ENCODE data around the gene TSFM. TPM values are rescaled to one million over a fixed set of nuclear protein-coding genes. Genes with fewer than 3 reads are reported as not detected.

The TSFM gene
- total RNA-seq, 1 donor from 2014 or later, result 17.9 TPM

- Histone ChIP-seq H3K9me3 (no peaks in the 10 kb centered on the region), H3K27ac (no peak overlapping the region), H3K4me3 (no peak overlapping the region), H3K36me3 (peaks cover 0 to 4% of the 10 kb centered on the region in 2 donors), H3K4me1 (peaks cover 26% of the 10 kb centered on the region), H3K27me3 (peaks cover 20% of the 10 kb centered on the region)
- TF ChIP-seq, protein P1, sequence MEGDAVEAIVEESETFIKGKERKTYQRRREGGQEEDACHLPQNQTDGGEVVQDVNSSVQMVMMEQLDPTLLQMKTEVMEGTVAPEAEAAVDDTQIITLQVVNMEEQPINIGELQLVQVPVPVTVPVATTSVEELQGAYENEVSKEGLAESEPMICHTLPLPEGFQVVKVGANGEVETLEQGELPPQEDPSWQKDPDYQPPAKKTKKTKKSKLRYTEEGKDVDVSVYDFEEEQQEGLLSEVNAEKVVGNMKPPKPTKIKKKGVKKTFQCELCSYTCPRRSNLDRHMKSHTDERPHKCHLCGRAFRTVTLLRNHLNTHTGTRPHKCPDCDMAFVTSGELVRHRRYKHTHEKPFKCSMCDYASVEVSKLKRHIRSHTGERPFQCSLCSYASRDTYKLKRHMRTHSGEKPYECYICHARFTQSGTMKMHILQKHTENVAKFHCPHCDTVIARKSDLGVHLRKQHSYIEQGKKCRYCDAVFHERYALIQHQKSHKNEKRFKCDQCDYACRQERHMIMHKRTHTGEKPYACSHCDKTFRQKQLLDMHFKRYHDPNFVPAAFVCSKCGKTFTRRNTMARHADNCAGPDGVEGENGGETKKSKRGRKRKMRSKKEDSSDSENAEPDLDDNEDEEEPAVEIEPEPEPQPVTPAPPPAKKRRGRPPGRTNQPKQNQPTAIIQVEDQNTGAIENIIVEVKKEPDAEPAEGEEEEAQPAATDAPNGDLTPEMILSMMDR (IDR thresholded peaks at IDR 0.05), result no peak
- no peak for TF ChIP-seq POLR2AphosphoS5 (IDR thresholded peaks at IDR 0.05; ENCODE audit: insufficient read depth in 1 of 2, low read depth in 1 of 2)
- intact Hi-C loops (cut with DNase I), result no loop called here
- no peak for DNase-seq (ENCODE audit: extremely low spot score in 2 of 2)
Measured at GRCh38 chr12:57763881-57764661, 18.5 kb upstream of the TSFM start.

DNA sequence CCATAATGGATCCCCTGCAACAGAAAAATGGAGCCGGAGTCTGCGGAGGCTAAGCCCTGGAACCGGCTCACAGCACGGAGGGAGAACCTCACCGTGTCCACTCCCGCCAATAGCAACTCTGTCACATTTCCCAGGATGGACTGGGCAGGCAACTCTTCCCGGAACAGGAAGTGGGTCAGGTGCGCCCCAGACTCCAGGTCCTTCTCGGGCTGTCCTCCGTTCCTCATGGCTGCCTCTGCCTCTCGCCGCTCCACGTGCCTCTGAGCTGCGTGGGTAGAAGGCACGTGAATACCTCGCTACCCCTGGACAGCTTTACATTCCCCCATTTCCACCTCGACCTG is 18.0 kb upstream of the TSFM start:
- H3K27me3 ChIP-seq, result peaks cover 20% of the 10 kb centered on the region
- H3K4me1 ChIP-seq, result peaks cover 26% of the 10 kb centered on the region
- H3K36me3 ChIP-seq, result peaks cover 0 to 7% of the 10 kb centered on the region in 2 donors
- peak overlapping the region; percentile 36 to 37 for H3K4me3 ChIP-seq
- intact Hi-C loops (cut with DNase I), result no loop called here
- TF ChIP-seq, protein P1 (IDR thresholded peaks at IDR 0.05), result no peak
- no peak overlapping the region for H3K27ac ChIP-seq
- DNase-seq (ENCODE audit: extremely low spot score in 2 of 2), result no peak
- H3K9me3 ChIP-seq, result no peaks in the 10 kb centered on the region

DNA sequence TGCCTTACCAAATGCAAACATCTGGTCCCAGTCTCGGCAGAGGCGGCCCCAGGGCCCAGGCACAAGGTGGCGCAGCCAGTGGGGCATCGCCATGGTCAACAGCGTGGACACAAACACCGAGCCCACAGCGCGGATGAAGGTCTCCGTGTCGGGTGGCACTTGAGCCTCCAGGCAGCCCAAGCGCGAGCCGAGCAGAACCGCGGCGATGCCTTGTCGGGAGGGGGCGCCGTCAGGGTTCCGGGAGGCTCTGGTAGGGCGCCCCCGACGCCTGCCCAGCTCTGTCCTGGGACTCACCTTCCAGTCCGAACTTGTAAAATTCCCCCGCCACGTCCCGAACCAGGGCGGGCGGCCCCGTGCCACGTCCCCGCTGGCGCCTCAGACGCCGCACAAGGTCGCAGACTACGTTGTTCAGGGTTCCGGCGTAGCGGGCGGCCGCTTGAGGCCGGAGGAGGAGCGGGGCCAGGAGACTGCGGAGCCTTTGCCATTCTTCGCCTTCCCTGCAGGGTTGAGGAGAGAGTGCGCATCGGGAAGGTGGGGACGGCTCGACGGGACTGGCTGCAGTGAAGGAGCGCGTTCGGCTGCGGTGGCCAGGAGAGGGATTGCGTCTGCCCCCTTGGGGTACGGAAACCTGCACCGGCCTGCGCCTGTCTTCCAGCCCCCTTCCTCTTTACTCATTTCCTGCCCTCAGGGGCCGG is 17.4 kb upstream of the TSFM start:
- intact Hi-C loops (cut with DNase I), result no loop called here
- Histone ChIP-seq H3K4me1 (peaks cover 26% of the 10 kb centered on the region), H3K27me3 (peaks cover 20% of the 10 kb centered on the region), H3K36me3 (peaks cover 0 to 7% of the 10 kb centered on the region in 2 donors), H3K9me3 (no peaks in the 10 kb centered on the region), H3K4me3 (peak overlapping the region; percentile 36 to 37), H3K27ac (no peak overlapping the region)
- TF ChIP-seq POLR2AphosphoS5 (IDR thresholded peaks at IDR 0.05; ENCODE audit: insufficient read depth in 1 of 2, low read depth in 1 of 2) (no peak), POLR2A (IDR thresholded peaks at IDR 0.05) (no peak)
- TF ChIP-seq, protein P1 (IDR thresholded peaks at IDR 0.05), result no peak
- no peak for DNase-seq (ENCODE audit: extremely low spot score in 2 of 2)

- Histone ChIP-seq H3K36me3 (peaks cover 0 to 7% of the 10 kb centered on the region in 2 donors), H3K27me3 (peaks cover 20% of the 10 kb centered on the region), H3K4me1 (peaks cover 29% of the 10 kb centered on the region), H3K9me3 (no peaks in the 10 kb centered on the region), H3K27ac (no peak overlapping the region), H3K4me3 (peak overlapping the region; percentile 36 to 37)
- TF ChIP-seq, protein P1 (IDR thresholded peaks at IDR 0.05), result no peak
- no peak for TF ChIP-seq POLR2AphosphoS5 (IDR thresholded peaks at IDR 0.05; ENCODE audit: insufficient read depth in 1 of 2, low read depth in 1 of 2)
- DNase-seq (ENCODE audit: extremely low spot score in 2 of 2), result no peak
- intact Hi-C loops (cut with DNase I), result no loop called here
Measured at GRCh38 chr12:57765698-57766463, 16.7 kb upstream of the TSFM start.

Data from vagina (tissue), 2 donors.